HG02981 (cell line): ENCODE measurements around the gene SSBP3.
"Not testable (repeated sequence)": the region's sequence is repeated elsewhere in the genome, so short reads cannot be mapped to it uniquely, and the experiment has no call there.

Source experiments
- ATAC-seq: cut with Tn5 transposase; IDR thresholded peaks from one replicate; pipeline ENCODE4 v1.9.1; 2021; ENCODE audit warnings: mild to moderate bottlenecking, moderate library complexity; ENCODE audit not compliant: unreplicated experiment

The SSBP3 gene

DNA sequence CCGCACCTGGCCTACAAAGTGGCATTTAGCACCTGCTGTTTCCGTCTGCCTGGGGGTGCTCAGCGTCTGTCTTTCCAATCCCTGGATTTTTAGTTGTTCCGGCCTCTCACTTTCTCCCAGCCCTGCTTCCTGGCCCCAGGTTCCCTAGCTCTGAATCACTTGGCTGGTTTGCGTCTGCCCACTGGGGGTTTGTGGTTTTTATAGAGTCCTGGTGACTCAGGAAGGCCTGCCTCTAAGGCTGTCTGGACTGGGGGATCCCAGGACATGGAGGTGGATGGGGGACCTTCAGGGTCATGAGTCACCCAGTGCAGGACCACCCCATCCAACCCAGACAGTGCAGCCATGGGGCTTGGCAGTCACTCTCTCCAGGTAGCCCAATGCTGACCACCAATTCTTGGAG lies 152.7 kb downstream of the SSBP3 start:
- ATAC-seq: no peak

DNA sequence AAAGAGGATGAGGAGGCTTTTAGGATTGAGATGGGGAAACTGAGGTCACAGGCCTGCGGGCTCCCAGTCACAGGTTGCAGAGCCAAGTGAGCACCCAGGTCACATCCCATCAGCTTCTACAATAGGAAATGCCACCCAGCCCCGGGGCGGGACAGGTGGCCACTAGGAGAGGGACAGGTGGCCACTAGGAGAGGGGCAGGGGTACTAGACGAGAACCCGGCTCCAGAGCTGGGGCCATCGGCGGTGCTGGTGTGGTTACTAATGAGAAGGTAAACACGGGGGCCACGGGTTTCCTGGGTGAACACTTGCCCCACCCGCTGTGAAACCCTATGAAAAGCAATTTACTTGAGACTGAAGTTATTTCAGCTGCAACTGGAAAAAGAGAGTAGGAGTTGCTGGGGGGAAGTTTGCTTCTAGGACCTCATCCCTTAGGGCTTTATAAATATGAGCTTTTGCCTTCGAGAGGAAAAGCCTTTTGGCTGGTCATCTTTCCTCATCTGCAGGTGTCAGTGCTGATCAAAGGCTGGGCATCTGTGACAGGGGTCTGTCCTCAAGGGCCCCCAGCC lies 153.7 kb downstream of the SSBP3 start:
- ATAC-seq: no peak

DNA sequence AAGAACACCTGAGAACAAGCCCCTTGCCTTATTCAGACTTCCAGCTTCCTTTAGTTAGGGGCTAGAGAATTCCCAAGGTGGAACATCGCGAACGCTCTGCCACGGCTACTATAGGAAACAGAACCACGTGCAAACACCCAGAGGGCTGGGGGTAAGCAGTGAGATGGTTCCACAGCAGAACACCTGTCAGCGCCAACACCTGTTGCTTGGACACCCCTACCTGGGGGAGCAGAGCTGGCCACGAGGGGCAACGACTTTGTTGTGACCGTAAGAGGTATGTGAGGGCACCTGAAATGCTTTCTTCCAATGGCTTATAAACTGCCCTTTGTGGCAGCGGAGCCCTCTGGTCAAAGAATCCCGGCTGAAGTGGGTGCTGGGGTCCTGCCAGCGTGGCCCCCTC lies 155.5 kb downstream of the SSBP3 start:
- no peak for ATAC-seq

DNA sequence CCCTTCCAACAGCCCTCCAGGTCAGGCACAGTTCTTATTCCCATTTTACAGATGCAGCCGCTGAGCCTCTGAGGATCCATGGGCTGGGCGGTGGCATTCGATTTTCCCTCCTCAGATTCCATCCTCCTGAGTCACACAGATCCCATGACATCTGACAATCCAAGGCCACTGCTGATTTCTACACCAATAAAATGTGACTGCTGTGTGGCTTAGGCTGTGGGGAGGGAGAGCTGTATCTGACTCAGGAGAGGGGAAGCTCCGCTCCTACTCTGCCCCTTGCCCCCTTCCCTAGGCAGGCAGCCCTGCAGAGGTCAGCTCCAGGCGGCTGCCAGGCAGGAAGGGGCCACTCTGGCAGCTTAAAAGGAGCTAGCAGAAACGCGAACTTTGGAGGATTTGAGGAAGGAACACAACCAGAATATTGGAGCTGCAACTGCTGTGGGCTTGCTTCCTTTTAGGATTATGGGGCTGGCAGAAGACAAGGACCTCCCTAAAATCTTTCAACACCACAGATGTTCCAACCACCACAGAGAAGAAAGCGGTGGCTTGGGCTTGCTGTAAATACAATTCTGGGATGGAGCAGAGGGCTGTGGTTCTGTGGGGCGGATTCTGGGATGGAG lies 156.3 kb downstream of the SSBP3 start:
- no peak for ATAC-seq

DNA sequence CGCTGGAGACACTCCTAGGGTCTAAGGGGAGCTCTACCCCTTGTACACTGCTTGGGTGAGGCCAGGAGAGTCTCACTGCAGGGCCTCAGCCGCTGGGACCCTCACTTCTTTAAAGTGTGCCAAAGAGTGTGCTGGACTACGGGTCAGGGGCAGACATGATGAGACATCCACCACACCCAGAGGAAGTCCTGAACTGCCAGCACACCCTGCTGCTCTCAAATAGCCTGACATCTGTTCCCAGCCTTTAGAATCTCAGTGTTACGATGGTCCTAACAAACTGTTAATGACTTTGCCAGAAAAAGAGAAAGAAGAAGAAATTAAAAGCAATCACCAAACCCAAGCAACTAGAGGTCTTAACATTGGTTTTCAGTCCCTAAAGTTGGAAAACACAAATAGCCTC lies 157.2 kb downstream of the SSBP3 start:
- ATAC-seq: no peak

DNA sequence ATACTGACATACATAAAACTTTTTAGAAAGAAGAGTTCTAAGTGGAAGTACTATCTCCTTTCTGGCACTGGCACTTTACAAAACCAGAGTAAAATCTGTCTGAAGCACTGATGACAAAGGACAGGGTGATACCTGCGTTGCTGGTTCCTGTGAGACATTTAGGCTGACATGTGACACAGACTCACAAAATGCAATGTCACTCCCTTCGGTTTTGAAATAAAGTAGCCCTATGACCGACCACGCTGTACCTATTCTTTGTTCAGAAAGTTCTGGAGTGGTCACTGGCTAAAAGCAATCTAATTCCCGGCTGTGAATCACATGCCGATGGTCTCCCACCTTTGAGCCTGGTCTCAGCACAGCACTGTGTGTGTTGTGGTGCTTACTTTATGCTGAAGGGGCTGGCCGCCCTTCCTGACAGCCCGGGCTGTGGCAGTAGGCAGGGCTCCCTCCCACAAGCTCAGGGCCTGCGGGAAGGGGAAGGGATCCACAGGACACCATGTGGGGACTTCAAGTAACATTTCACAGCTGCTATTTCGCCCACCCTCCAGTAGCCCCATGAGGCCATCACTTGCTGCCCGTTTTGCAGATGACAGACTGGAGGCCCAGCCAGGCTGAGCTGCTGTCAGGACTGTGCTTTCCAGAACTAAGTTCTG lies 158.2 kb downstream of the SSBP3 start:
- no peak for ATAC-seq

DNA sequence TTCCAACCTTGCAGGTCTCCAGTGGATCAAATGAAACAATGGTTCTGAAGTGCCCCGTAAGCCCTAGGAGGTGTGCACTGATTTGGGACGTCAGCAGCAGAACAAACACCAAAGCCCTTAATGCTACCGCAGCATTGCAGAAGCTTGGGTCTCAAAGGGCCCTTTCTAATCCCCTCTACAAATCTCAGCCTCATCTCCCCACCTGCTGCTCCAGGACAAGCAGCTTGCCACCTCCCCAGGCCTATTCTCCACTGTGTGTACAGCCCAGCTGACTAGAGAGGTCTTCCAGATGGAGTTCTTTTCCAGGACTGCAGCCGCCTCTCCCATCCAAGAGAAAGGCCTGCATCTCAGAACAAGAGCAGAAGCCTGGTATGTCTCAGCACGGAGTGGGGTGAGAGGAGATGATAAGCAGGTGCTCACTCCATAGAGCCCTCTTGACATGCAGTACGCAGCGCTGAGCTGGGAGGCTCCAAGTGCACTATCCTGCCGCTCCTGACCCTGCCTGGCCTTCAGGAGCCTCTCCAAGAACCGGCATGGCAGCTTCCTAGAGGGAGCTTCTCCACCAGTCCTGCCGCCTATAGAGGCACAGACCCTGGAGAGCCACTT lies 160.0 kb downstream of the SSBP3 start:
- no peak for ATAC-seq

DNA sequence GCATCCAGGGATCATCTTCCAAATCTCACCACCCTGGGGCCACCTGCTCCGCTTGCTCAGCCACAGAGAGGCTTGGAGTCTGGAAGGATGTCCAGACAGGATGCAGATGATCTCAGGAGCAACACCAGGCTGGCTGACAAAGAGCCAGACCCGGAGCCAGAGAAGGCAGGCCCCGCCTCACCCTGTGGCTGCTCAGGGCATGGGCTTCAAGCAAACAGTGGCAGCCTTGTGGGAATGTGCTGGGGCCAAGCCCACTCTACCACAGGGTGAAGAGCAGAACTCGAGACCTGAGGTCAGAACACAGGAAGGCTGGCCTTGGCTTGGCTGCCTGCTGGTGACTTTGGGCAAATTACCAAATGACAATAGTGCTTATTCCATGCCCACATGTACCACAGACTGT lies 160.7 kb downstream of the SSBP3 start:
- no peak for ATAC-seq

DNA sequence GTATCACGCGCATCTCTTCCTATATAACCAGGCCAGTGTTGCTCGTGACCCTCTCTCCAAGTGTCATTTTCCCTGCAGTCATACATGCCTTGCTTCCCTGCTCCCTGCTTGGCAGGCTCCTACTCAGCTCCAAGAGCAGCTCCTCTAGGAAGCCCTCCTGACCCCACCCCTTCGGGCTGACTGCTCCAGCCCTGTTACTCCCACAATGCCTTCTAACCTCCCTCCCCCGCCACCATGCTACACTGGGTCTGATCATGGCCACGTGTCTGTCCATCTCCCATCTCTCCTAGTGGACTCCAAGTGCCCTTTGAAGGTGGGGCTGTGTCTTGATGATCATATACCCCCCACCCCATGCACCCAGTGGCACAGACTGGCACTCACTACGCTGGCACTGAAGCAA lies 161.5 kb downstream of the SSBP3 start:
- no peak for ATAC-seq

DNA sequence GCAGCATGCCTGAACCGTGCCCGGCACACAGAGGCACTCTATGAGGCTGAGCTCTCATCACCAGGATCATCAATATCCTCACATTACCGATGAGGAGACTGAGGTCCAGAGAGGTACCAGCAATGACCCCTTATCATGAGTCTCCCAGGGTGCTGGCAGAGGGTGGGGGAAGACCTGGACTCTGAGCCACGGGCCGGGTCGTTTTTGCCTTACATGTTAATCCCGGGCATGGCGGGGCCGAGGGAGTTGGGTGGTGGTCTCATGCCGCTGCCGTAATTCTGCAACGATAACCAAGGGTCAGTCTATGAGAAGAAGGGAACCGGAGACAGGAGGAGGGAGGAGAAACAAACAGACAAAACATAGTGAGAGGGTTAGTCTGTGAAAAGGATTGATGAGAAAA lies 163.2 kb downstream of the SSBP3 start:
- no peak for ATAC-seq

DNA sequence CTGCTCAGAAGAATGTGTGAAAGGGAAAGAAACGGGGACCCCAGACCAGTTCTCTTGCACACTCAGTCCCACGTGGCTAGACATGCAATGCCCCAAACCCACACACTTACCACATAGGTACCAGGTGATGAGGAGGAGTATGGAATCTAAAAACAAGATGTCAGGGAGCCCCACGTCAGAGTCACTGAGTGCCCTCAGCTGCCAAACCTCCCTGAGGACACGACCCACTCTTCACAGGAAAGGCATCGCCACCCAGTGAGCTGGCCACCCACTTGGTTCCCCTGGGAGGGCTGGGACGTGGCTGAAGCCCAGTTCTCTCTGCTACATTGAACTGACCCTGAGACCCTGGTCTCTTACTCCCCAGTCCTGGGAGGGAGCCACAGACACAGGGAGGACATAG lies 164.8 kb downstream of the SSBP3 start:
- no peak for ATAC-seq

DNA sequence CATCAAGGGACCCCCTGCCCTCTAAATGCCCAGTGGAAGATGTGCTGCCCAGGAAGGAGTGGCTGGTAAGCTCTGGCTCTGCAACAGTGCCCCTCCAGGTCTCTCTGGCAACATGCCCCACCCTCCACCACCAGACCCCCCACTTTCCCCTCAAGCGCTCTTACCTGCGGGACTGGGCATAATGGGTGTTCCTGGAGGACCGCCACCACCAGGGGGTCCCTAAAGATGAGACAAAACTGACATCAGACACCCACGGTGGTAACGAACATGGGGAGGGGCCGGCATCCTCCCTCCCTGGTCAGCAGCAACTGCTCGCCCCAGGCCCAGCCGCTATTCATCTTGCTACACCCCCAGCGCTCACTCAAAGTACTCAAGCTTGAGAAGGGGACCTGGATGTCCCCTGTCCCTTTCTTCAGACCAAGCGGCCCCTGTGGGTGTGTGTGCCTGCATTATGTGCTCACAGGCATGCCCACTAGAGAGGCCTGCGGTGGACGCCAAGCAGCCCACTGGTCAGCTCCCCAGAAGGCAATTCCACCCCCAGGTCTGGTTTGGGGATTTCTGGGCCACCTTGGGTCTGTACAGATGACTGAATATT lies 165.4 kb downstream of the SSBP3 start:
- no peak for ATAC-seq

DNA sequence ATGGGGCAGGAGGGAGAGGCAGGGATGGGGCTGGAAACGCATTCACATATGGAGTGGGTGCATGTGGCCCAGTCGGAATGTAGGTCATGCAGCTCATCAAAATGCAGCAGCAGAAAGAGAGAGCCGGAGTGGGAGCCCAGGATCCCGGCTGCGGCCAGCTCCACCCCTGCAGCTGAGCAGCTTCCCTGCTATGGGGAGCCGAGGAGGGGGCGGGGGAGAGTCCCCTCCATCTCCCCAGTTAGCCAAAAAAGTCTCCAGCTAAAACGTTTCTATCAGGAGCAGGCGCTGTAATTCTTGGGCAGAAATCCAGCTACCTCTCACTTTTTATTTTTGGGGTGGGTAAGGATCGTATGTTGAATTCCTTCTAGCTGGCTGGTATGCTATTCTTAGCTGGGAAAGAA lies 166.6 kb downstream of the SSBP3 start:
- no peak for ATAC-seq

DNA sequence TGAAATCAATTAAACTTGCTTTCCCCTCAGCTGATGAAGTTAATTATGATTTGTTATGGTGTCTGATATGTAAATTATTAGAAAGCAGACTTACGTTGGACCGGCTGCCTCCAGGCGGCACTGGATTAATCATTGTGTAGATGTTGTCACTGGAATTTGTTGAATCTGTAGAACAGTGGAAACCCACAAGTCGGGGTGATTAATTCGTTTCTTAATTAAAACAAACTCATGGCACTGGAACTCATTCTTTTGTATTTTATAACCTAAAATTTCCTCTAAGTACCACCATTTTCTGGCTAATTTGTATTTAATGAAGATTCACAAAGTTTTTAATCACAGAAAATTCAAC lies 167.2 kb downstream of the SSBP3 start:
- no peak for ATAC-seq

DNA sequence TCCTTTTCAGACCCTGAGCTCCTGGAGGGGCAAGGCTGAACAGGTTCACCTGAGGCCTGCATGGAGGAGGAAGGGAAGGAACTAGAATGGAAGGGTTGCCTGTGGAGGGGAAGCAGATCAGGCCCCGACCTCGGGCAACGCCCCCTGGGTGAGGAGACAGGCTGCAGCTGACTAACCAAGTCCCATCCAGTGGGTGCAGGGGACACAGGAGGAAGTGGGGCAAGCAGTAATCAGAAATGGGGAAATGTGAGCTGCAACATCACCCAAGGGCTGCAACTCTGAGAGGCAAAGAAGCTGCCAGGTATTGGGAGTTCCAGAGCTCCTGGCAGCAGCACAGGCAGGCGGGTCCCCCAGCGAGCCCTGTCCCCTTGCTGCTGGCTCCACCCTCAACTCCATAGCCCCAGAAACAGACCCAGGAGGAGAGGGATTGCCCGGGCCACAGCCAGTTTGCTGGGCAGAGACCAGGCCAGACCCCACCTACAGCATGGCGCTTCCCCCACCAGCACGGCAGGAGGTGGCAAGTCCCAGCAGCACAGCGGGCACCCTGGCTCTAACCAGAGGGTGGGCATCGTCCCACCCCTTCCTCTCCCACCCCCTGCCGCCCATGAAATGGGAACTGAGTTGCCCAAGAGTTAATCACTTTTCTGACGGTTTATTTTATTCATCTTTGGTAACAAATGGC lies 167.7 kb downstream of the SSBP3 start:
- ATAC-seq: no peak

DNA sequence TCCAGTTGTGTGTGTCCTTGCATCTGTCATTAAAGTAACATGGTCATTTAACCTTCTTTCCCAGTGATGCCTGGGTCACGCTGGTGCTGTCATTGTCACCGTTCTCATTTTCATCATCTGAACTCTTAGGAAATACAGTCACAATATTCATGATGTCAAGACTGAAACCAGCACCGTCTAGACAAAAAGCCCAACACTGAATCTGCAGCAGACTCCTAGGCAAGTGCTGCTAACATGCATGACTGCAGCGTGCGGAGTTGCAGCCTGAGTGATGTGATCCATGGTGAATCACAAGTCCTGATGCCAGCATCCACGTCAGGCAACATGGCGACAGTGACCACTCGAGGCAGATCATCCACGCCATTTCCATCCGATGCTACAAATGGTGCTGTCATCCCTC lies 168.6 kb downstream of the SSBP3 start:
- ATAC-seq: no peak

DNA sequence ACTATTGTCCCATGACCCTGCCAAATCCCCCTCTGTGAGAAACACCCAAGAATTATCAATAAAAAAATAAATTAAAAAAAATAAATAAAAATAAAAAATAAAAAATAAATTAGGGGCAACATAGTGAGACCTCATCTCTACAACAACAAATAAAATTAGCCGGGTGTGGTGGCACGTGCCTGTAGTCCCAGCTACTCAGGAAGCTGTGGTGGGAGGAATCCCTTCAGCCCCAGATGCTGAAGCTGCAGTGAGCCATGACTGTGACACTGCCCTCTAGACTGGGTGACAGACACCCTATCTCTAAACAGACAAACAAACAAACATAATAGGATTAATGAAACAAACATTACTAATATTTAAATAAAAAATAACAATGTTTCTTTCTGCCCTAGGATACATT lies 171.9 kb downstream of the SSBP3 start:
- no peak for ATAC-seq

DNA sequence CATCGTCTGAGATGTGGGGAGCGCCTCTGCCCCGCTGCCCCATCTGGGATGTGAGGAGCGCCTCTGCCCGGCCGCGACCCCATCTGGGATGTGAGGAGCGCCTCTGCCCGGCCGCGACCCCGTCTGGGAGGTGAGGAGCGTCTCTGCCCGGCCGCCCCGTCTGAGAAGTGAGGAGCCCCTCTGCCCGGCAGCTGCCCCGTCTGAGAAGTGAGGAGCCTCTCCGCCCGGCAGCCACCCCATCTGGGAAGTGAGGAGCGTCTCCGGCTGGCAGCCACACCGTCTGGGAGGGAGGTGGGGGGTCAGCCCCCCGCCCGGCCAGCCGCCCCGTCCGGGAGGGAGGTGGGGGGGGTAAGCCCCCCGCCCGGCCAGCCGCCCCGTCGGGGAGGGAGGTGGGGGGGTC lies 173.0 kb downstream of the SSBP3 start:
- not testable (repeated sequence) for ATAC-seq

DNA sequence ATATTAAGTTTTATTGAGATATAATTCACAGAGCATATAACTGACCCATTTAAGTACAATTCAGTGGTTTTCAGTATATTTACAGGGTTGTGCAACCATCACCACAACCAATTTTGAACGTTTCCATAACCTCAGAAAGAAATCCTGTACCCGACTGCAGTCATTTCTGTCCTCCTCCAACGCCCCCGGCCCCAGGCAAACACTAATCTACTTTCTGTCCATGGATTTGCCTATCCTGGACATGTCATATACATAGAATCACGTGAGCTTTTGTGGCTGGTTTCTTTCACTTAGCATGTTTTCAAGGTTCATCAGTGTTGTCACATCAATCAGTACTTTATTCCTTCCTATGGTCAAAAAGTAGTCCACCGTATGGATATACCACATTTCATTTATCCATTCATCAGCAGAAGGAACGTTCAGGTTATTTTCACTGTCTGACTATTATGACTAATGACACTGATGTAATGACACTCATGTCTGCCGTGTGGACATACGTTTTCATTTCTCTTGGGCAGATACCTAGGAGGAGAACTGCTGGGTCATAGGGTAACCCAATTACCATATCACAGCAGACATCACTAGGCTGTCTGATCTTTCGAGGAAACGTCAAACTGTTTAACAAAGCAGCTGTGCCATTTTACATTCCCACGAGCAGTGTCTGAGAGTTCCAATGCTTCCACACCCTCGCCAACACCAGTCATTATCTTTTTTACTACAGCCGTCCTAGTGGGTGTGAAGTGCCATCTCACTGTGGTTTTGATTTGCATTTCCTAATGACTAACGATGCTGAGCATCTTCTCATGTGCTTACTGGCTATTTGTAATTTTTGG lies 175.5 kb downstream of the SSBP3 start:
- ATAC-seq: no peak

DNA sequence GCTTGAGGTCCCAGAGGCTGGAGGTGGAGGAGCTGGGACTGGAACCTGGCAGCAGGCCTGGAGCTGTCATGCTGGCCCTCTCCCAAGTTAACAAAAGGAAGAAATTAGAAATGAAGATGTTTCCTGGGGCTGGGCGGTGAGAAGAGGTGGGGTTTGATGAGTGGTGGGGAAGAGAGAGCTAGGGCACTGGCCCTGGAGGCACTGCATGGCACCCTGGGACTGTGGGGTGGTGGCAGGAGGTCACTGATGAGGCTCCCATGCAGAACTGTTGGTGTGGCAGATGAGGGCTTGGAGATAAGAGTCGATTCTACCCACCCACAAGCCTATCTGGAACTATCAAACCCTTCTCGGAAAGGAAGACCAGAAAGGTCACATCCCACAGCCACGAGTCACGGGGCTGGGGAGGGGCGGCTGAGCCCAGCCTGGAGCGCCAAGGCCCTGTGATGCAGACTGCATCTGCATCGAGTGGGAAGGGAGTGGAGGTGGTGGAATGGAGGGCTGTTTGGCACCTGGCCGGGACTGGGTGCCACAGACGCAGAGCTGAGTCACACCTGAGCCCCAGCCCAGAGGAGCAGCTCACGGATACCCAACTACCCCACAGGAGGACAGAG lies 176.8 kb downstream of the SSBP3 start:
- no peak for ATAC-seq
